Immature natural killer cell (primary cell): ENCODE data around the gene SLC38A8. TPM values are rescaled to one million over a fixed set of nuclear protein-coding genes. Genes with fewer than 3 reads are reported as not detected.

ENCODE experiments used
- DNase-seq, 3 donors: peaks; one replicate each; pipeline ENCODE4 v3.0.0; 2022; ENCODE audit warnings: mixed read lengths in 1 of 3
- H3K27ac Mint-ChIP-seq, 6 donors: one replicate each; pipeline ENCODE4 v1.8.0; 2020; ENCODE audit warnings: mixed read lengths in 6 of 6, mild to moderate bottlenecking in 5 of 6, inconsistent platforms in 4 of 6, moderate library complexity in 3 of 6
- H3K27me3 Mint-ChIP-seq, 3 donors: one replicate each; pipeline ENCODE4 v1.8.0; 2020 to 2021; ENCODE audit warnings: low read depth in 3 of 3, mild to moderate bottlenecking in 3 of 3, mixed read lengths in 3 of 3, moderate library complexity in 3 of 3, inconsistent platforms in 1 of 3
- H3K36me3 Mint-ChIP-seq, 3 donors: one replicate each; pipeline ENCODE4 v1.8.0; 2020; ENCODE audit warnings: mixed read lengths in 3 of 3, inconsistent platforms in 2 of 3, mild to moderate bottlenecking in 2 of 3
- H3K4me1 Mint-ChIP-seq, 2 donors: one replicate each; pipeline ENCODE4 v1.8.0; 2020; ENCODE audit warnings: inconsistent platforms in 2 of 2, mild to moderate bottlenecking in 2 of 2, mixed read lengths in 2 of 2, moderate library complexity in 1 of 2
- H3K4me3 Mint-ChIP-seq, 5 donors: one replicate each; pipeline ENCODE4 v1.8.0; 2020; ENCODE audit warnings: mild to moderate bottlenecking in 5 of 5, mixed read lengths in 5 of 5, inconsistent platforms in 3 of 5, moderate library complexity in 3 of 5
- H3K9me3 Mint-ChIP-seq, 6 donors: one replicate each; pipeline ENCODE4 v1.8.0; 2020; ENCODE audit warnings: mild to moderate bottlenecking in 6 of 6, mixed read lengths in 6 of 6, inconsistent platforms in 4 of 6, moderate library complexity in 3 of 6
- polyA plus RNA-seq, 3 donors: library from polyadenylated mRNA; unstranded; fragments of 300-500 nt; fragmentation: Illumina TruSeq; gene quantifications; one replicate each; pipeline ENCODE4 v1.2.3, GENCODE V29; 2021

SLC38A8 gene
- polyA plus RNA-seq, 3 donors from 2014 or later = not detected

GRCh38 chr16:84081446-84081989 is 38.9 kb upstream of the SLC38A8 start:
- H3K27me3 Mint-ChIP-seq = peaks cover 0 to 1% (median 0%) of the 10 kb centered on the region in 3 donors
- peaks cover 7 to 30% of the 10 kb centered on the region in 2 donors for H3K4me1 Mint-ChIP-seq
- DNase-seq = no peak
- no peak overlapping the region for H3K4me3 Mint-ChIP-seq
- H3K27ac Mint-ChIP-seq = peak overlapping the region in 1 of 6 donors; percentile 28
- H3K9me3 Mint-ChIP-seq = no peaks in the 10 kb centered on the region
- H3K36me3 Mint-ChIP-seq = peaks cover 10 to 40% (median 29%) of the 10 kb centered on the region in 3 donors

GRCh38 chr16:84080813-84081212 is 38.2 kb upstream of the SLC38A8 start:
- no peak overlapping the region for H3K27ac Mint-ChIP-seq
- peaks cover 0 to 1% (median 0%) of the 10 kb centered on the region in 3 donors for H3K27me3 Mint-ChIP-seq
- H3K4me1 Mint-ChIP-seq = peaks cover 2 to 25% of the 10 kb centered on the region in 2 donors
- no peaks in the 10 kb centered on the region for H3K9me3 Mint-ChIP-seq
- H3K4me3 Mint-ChIP-seq = no peak overlapping the region
- peaks cover 10 to 36% (median 26%) of the 10 kb centered on the region in 3 donors for H3K36me3 Mint-ChIP-seq
- no peak for DNase-seq

DNA sequence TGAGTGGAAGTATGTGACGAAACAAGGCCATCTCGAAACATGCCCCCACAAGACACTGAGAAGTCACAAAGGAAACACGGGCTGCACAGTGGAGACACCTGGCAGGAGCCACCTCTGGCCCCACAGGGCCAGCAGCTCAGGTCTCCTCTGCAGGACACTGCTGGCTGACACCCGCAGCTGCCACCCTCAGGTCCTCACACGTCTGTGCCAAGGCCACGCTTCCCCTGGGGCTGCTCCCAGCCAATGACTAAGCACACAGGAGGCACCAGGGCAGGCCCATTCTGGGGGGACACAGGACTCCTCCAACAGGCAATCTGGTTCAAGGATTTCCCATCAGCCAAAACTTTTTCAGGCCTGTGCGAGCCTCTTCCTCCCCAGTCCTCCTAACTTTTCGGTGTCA is 37.8 kb upstream of the SLC38A8 start:
- Mint-ChIP-seq H3K4me3 (no peak overlapping the region), H3K27me3 (peaks cover 0 to 1% (median 0%) of the 10 kb centered on the region in 3 donors), H3K4me1 (peaks cover 1 to 24% of the 10 kb centered on the region in 2 donors), H3K27ac (no peak overlapping the region), H3K36me3 (peaks cover 14 to 39% (median 29%) of the 10 kb centered on the region in 3 donors), H3K9me3 (no peaks in the 10 kb centered on the region)
- no peak for DNase-seq

- peak overlapping the region in 1 of 6 donors; percentile 65 for H3K27ac Mint-ChIP-seq
- peaks cover 0 to 1% (median 0%) of the 10 kb centered on the region in 3 donors for H3K27me3 Mint-ChIP-seq
- H3K9me3 Mint-ChIP-seq = no peaks in the 10 kb centered on the region
- H3K36me3 Mint-ChIP-seq = peaks cover 14 to 41% (median 31%) of the 10 kb centered on the region in 3 donors
- peaks cover 1 to 24% of the 10 kb centered on the region in 2 donors for H3K4me1 Mint-ChIP-seq
- H3K4me3 Mint-ChIP-seq = no peak overlapping the region
- DNase-seq = no peak
These were observed 37.1 kb upstream of the SLC38A8 start for GRCh38 chr16:84079664-84080063.

- Mint-ChIP-seq H3K27me3 (no peaks in the 10 kb centered on the region), H3K36me3 (peaks cover 24 to 51% (median 39%) of the 10 kb centered on the region in 3 donors), H3K9me3 (no peaks in the 10 kb centered on the region), H3K4me1 (peaks cover 4 to 31% of the 10 kb centered on the region in 2 donors), H3K4me3 (no peak overlapping the region), H3K27ac (no peak overlapping the region)
- no peak for DNase-seq
These were observed 32.8 kb upstream of the SLC38A8 start for GRCh38 chr16:84075376-84075775.

- H3K27ac Mint-ChIP-seq = no peak overlapping the region
- peaks cover 3 to 26% of the 10 kb centered on the region in 2 donors for H3K4me1 Mint-ChIP-seq
- peaks cover 20 to 50% (median 34%) of the 10 kb centered on the region in 3 donors for H3K36me3 Mint-ChIP-seq
- no peaks in the 10 kb centered on the region for H3K27me3 Mint-ChIP-seq
- no peak overlapping the region for H3K4me3 Mint-ChIP-seq
- H3K9me3 Mint-ChIP-seq = no peaks in the 10 kb centered on the region
- DNase-seq = no peak
These were observed 32.1 kb upstream of the SLC38A8 start for GRCh38 chr16:84074721-84075120.

DNA sequence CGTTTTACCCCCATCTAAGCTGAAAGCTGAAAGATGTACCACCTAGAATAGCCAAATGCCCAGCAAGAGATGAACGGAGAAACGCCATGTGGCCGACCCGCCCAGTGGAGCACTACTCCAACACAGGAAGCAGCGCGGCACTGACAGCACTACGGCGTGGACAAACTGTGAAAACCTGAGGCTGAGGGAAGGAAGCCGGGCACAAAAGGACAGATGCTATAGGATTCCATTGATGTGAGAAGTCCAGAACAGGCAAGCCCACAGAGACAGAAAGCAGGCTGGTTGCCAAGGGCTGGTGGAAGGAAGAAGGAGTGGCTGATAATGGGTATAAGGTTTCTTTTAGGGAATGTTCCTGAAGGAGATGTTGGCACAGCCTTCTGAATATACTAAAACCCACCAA is 29.4 kb upstream of the SLC38A8 start:
- Mint-ChIP-seq H3K4me3 (no peak overlapping the region), H3K27me3 (no peaks in the 10 kb centered on the region), H3K27ac (peak overlapping the region in 1 of 6 donors; percentile 80), H3K36me3 (peaks cover 23 to 69% (median 34%) of the 10 kb centered on the region in 3 donors), H3K4me1 (peaks cover 3 to 8% of the 10 kb centered on the region in 2 donors), H3K9me3 (no peaks in the 10 kb centered on the region)
- DNase-seq = no peak

DNA sequence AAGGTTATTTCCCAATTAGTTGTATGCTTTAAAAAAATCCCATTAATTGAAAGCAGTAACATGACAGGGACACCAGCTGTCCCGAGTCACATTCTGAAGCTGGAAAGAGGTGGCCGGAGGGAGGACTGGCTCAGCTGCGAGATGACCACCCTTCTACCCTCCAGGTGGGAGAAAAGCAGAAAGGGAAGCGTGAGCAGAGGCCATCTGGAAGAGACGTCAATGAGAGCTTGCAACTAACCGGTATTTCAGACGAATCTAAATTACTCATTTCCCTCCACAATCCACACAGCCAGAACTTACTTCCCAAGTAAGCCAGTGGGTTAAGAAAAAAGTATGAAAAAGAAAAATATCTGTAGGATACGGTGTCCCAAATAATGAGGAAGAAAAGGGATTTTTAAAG is 28.5 kb upstream of the SLC38A8 start:
- Mint-ChIP-seq H3K27me3 (no peaks in the 10 kb centered on the region), H3K4me1 (peaks cover 4 to 7% of the 10 kb centered on the region in 2 donors), H3K27ac (no peak overlapping the region), H3K36me3 (peaks cover 23 to 64% (median 34%) of the 10 kb centered on the region in 3 donors), H3K9me3 (no peaks in the 10 kb centered on the region), H3K4me3 (no peak overlapping the region)
- no peak for DNase-seq

DNA sequence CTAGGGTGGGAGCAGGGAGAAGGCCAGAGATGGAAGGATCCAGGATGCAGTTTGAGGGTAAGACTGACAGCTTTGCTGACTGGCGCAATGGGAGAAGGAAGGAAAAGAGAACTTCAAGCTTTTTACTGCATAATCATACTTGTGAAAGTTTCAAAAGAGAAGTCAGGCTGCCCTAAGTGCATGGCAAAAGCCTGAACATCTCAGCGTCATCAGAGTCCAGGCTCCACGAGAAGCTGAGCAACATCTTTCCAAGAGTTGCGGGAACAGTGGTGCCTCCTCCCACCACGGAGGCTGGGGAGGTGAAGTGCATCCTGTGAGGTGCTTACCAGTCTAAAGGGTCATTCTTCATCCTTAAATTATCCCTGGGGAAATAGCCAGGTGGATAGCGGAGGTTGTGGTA is 26.9 kb upstream of the SLC38A8 start:
- peaks cover 4 to 7% of the 10 kb centered on the region in 2 donors for H3K4me1 Mint-ChIP-seq
- no peaks in the 10 kb centered on the region for H3K9me3 Mint-ChIP-seq
- DNase-seq = no peak
- H3K4me3 Mint-ChIP-seq = no peak overlapping the region
- peaks cover 24 to 63% (median 28%) of the 10 kb centered on the region in 3 donors for H3K36me3 Mint-ChIP-seq
- H3K27ac Mint-ChIP-seq = peak overlapping the region in 1 of 6 donors; percentile 29
- H3K27me3 Mint-ChIP-seq = no peaks in the 10 kb centered on the region

DNA sequence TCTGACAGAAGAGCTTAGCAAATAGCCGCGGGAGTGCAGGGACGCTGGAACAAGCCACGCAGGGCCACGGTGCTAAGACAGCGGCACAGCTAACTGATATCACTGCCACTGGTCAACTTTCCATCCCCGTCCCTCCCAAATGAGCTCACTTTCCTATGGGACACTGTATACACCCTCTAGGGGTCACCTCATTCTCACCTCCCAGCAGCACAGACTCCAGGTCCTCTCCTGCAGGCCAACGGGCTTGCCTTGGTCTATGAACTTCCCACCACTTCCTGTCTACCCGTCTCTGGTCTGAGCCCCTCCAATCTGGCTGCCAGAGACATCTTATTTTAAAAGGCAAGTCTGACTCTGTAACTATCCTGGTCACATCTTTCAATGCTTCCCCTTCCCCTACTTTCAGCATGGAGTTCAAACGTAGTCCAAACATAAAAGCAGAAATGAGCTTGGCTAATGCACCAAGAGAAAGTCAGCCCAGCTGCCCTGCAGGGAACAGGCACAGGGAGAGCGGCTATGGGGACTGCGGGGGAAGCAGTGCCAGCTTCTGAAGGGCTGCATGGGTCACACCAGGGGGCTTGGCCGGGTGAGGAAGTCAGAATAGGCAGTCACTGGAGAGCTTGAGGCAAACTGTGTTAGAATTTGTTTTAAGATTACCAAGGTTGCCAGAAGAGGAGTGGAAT is 26.3 kb upstream of the SLC38A8 start:
- Mint-ChIP-seq H3K4me1 (peaks cover 4 to 7% of the 10 kb centered on the region in 2 donors), H3K27ac (peak overlapping the region in 1 of 6 donors; percentile 29), H3K36me3 (peaks cover 24 to 63% (median 27%) of the 10 kb centered on the region in 3 donors), H3K4me3 (no peak overlapping the region), H3K9me3 (no peaks in the 10 kb centered on the region), H3K27me3 (no peaks in the 10 kb centered on the region)
- DNase-seq = no peak

DNA sequence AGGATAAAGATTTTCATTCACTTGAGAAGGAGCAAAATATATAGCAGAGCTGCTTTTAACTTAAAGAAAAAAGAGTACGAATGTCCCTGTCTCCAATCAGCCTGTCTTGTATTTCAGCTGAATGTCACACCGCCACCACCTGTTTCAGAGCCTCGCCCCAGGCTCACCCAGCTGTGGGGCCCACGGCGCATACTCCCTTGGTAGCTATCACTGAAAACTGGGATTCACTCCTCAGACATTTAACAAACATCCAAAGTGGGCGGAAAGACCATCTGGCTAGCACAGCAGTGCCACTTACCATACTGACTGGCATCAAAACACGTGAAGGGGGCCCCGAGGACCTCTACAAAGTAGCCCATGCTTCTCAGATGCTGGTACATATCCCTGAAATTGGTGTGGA is 25.4 kb upstream of the SLC38A8 start:
- peaks cover 24 to 70% (median 35%) of the 10 kb centered on the region in 3 donors for H3K36me3 Mint-ChIP-seq

GRCh38 chr16:84067640-84068039 is 25.0 kb upstream of the SLC38A8 start:
- no peak overlapping the region for H3K4me3 Mint-ChIP-seq
- H3K4me1 Mint-ChIP-seq = peaks cover 4 to 7% of the 10 kb centered on the region in 2 donors
- H3K27me3 Mint-ChIP-seq = no peaks in the 10 kb centered on the region
- H3K9me3 Mint-ChIP-seq = no peaks in the 10 kb centered on the region
- no peak for DNase-seq
- H3K36me3 Mint-ChIP-seq = peaks cover 24 to 73% (median 35%) of the 10 kb centered on the region in 3 donors
- peak overlapping the region in 1 of 6 donors; percentile 16 for H3K27ac Mint-ChIP-seq

More for the DNA sequence above, 25.4 kb upstream of the SLC38A8 start:
- Mint-ChIP-seq H3K9me3 (no peaks in the 10 kb centered on the region), H3K27ac (no peak overlapping the region), H3K4me1 (peaks cover 4 to 7% of the 10 kb centered on the region in 2 donors), H3K27me3 (no peaks in the 10 kb centered on the region), H3K4me3 (no peak overlapping the region)
- DNase-seq = no peak

- Mint-ChIP-seq H3K4me1 (peaks cover 0 to 1% of the 10 kb centered on the region in 2 donors), H3K27ac (no peak overlapping the region), H3K36me3 (peaks cover 19 to 71% (median 25%) of the 10 kb centered on the region in 3 donors), H3K9me3 (no peaks in the 10 kb centered on the region), H3K4me3 (no peak overlapping the region), H3K27me3 (no peaks in the 10 kb centered on the region)
- DNase-seq = no peak
These were observed 23.0 kb upstream of the SLC38A8 start for GRCh38 chr16:84065536-84066132.

DNA sequence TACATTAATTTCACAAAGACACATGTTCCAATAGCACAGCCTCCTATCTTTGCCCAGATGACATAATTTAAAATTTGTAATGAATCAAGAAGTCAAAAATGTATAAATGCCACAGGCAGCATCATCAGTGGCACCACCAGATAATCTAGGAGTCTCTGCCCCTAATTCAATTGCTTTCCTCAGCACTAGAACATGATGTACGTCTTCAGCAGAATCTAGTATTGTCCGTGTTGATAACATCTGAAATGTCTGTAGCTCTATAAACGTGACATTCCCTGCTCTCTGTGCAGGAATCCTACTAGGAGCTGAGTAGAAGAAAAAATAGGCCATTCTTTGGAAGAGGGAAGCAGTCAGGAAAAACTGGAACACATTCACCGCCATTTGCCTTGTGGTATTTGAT is 21.4 kb upstream of the SLC38A8 start:
- no peak overlapping the region for H3K27ac Mint-ChIP-seq
- peaks cover 0 to 1% of the 10 kb centered on the region in 2 donors for H3K4me1 Mint-ChIP-seq
- H3K36me3 Mint-ChIP-seq = peaks cover 15 to 68% (median 27%) of the 10 kb centered on the region in 3 donors
- H3K27me3 Mint-ChIP-seq = no peaks in the 10 kb centered on the region
- H3K4me3 Mint-ChIP-seq = no peak overlapping the region
- no peak for DNase-seq
- H3K9me3 Mint-ChIP-seq = no peaks in the 10 kb centered on the region
